Stromal cell of bone marrow (primary cell): ENCODE measurements around the gene SLC6A6.

Experiments
- DNase-seq: peaks from one replicate; pipeline ENCODE4 v3.0.0-alpha.2; 2012; ENCODE audit warnings: low read depth

SLC6A6 gene

DNA sequence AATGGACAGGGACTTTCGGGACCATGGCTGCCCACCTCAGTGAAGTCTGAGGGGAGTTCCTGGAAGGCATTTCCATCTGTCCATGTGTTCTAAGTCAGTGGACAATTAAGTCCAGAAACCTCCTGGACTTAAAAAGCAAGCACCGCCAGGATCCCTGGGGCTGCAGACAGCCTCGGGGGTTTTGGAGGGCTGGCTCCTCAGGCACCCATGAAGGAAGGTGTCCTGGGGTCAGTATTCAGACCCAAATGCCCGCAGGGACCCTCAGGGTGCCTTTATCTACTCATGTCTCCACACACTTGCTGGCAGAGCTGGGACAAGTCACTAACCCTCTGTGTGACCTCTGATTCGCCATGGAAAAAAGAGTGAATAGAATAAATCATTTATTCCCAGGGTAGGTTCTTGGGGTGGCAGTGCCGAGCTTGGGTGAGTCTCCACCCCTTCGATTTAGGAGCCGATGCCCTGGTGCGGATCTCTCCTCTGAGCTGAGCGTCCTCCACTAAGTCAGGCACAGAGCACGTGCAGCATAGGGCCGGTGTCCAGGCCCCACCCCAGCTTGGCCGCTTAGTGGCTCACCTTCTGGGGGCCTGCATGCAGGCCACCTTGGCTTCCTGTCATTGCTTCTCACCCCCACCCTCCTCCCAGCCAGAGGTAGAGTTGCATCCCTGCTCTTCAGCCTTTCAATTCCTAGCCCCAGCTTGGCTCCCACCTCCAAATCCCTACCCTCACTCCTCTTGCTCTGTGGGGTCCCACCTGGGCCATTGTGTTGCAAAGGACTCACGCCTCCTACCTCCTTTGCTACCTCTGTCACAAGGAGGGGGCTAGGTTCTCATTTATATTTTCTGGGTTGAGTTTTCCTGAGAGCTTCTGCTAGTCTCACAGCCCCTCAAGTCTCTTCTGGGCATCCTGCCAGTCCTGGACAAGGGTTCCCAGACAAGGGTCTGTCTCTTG lies 19.9 kb downstream of the SLC6A6 start:
- DNase-seq = no peak

DNA sequence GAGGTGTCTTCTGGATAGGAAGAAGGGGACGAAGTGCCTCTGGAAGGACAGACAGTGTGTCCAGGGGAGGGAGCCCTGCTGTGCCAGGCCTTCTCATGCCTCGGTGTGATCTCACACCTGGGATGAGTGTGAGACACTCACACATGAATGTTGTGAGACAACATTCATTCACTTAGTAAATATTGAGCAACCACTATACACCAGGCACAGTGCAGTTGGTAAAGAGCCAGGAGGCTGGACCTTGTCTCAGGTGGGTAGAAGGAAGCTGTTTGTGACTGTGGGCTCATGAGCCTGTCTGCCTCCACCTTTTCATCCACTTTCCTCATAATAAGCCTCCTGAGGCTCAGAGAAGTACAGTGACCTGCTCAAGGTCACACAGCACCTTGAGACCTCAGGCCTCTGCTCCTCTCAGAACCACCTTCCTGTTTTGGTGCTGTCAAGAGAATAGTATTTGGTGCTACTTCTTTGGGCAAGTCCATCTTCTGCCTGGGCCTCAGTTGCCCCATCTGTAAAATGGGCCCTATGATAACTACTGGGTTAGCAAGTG lies 20.9 kb downstream of the SLC6A6 start:
- no peak for DNase-seq

DNA sequence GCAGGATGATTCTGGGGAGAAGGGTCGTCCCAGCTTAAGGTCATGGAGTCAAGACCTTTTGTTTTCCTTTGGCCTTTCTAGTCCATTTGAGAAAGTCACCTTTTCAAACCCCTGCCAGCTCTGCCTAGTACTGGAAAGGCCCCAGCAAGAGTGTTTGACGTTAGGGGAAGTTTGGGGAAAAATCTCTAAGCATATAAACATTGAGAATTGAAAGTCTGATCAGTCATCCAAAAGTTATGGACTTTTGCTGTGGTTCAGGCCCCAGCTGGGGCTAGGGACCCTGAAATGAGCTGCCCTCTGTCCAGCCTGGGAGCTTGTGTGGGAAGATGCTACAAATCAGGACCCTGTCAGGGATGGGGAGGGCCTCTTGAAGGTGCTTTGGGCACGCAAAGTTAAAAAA lies 21.6 kb downstream of the SLC6A6 start:
- no peak for DNase-seq

DNA sequence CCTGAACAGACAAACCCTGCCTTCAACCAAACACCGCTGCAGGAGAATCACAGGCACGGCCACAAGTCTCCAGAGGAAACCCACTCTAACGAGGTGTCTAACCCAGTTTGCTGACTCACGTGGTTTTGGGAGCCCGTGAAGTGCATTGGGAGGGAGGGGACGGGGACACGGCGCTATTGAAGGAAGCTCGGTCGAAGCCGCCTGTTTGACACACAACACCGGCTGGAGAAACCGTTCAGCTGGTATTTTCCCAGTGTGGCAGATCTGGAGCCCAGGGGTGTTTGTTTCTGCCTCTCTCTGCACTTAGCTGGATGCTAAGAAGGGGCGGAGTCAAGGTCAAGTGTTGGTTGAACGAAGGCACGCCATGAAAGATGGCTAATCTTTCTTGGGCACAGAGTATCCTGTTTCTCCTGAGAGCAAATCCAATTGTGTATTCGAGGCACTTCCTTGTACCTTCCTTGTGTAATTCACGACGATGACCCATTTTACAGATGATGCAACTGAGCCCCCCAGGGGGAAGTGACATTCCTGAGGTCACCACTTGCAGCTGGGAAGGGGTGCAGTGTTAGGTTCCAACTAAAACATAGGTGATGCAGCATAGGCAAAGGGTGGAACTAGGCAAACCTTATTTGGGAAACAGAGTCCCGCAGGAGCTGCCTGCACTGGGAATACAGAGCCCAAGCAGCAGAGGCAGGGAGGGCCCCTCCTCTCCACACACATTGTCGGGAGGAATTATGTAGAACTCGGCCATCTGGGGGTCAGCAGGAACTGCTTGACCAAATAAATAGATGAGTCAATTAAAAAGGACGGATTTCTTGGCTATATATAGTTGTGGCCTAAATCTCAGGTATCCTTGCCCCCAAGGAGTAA lies 22.5 kb downstream of the SLC6A6 start:
- DNase-seq = no peak

DNA sequence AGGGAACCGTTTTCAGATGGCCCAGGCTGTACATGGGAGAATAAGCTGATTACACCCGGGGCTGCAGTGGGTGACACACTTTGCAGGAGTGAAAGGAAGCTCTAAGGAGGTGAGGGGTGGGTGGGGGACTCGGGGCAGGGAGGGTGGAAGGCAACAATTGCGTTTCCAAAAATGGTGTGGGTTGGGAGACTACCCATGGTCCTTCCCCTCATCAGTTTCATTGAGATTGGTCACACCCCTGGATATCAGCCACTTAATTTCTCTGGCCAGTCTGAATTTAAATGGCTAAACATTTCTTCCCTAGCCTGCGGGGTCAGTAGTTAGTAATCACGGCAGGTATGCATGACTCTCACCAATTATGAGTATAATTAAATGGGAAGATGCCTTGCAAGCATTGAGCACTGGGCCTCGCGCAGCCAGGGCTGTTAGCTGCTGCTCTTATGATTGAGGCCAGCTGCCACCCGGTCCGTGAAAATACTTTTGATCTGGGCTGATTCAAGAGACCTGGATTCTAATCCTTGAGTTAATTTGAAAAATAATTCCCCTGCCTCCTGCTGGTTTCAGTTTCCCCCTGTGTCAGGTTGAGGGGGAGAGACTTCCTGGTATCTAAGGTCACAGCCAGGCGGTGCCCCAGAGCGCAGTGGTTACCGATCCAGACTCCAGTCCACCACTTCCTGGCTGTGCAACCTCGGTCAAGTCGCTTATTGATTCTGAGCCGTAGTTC lies 23.3 kb downstream of the SLC6A6 start:
- DNase-seq = no peak

DNA sequence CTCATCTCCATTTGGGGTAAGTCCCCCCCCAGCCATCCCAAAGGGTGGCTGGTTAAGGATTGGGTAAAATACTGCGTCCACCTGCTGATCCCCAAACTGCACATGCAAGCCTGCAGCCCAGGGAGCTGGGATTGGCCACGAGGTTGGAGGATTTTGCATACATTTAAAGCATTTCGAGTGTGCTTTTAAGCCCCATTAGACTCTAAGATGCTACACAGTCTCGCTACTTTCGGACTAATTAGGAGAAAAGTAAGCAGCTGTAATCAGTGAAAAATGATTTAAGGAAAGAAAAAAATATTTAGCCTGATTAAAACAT lies 23.9 kb downstream of the SLC6A6 start:
- no peak for DNase-seq

DNA sequence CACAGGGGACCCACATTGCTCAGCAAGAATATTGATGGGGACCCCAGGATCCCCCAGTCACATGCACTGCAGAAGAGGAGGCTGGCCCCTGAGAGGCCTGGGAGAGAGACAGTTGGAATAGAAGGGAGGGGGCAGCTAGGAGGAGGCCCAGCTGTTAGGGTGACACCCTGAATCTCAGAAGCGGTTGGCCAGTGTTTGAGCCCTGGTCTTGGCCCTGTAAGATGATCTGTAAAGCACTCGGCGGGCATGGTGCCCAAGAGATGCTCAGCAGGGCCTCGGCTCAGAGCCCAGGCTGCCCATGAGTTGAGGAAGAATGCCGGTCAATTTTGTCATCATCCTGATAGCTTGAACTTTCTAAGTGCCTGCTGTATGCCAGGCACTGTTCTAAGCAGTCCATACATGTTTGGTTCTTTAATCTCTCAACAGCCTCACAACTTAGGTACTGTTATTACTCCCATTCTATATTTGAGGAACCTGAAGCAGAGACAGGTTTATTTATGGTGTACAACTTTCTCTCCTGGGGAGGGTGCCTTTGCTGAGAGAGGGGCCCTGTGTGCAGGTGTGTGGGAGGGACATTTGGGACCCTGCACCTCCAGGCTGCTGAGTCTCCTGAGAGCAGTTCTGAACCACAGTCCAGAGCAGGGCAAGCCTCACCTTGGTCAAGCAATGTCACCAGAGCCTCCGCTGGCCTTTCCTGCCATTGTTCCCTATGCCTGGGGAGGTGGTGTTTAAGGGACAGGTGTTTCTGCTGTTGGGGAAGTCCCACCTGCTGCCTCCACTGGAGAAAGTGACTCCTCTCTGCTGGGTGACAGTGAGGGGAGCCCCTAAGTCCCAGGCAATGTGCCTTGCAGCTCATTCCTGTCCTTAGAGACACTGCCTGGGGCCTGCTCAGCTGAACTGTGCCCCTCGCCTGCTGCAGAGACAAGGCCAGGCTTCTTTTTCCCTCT lies 26.0 kb downstream of the SLC6A6 start:
- DNase-seq = no peak

DNA sequence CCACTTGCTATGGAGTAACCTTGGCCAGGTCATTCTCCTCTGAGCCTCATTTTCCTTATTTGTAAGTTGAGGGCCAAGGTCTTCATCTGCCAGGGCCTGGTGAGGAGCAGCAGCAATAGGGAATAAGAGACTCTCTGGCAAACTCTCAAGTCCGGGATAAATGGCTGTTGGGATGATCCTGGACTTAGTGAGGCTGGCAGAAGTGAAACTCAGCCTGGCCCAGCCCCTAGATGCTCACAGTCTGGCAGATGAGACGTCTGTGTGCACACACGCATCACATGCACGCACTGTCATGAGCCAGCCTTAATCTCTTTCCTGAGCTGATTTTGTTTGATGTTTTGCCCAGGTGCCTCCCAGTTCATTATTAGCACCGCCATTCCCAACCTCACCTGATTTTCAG lies 26.8 kb downstream of the SLC6A6 start:
- DNase-seq = no peak

DNA sequence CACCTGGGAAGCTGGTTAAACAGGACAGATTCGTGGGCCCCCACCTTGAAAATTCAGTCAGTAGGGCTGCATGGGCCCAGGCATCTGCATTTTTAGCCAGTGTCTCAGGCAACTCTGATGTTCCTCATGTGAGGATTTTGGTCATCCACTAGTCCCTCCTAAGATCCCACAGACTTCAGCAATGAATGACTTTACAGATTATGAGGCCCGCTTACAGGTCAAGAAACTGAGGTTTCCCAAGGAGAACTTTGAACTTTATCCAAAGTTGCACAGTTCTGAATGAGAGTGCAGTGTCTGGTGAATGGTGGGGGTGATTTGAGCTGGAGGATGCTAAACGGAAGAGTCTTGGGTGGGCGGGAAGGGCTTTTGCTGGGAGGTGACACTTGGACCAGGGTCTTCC lies 27.2 kb downstream of the SLC6A6 start:
- DNase-seq = no peak

DNA sequence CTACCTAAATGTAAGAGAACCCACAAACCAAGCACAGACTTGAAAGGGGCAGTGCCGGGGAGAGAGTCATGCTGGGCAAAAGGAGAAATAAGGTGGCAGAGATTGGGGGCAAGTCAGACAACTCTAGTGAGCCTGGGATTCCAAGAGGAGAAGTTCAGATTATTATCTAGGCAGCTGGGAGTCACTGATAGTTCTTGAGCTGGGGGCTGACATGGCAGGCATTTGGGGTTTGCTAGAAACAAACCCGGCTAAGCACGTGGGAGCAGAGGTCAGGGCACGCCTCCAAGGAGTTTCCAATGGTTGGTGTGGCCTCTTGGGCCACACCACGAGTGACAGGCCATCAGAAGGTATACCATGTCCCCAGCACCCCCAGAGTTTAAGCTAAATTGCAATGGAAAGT lies 27.6 kb downstream of the SLC6A6 start:
- no peak for DNase-seq

DNA sequence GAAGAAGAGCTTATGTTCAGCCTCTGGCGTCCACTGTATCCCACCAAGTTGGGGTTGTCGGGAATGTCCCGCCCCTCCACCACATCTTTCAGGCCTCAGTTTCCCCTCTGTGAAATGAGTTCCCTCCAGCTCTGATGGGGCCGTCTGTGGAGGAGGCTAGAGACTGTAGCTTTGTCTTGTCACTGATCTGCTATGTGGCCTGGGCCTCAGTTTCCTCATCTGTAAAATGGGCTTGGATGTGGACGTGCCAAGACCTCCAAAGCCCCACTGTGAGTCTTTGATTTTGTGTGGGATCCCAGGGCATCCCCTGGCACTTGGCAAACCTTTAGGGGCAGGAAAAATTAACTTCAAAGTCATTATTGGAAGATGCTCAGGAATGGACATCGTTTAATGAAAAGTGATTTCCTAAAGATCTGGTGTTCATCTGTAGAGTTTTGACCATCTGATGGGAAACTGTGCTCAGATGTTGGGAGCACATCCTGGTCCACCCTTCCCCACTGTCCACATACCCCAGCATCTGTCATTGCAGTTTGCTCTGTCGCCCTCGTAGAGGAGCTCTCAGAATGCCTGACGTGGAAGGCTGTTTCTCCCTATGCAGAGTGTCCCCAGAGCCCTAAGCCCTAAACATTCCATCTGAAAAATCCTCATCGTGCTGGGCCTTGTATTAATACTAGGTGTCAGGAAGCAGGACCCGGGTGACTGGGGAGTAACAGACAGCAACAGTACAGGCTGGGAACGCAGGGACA lies 28.5 kb downstream of the SLC6A6 start:
- DNase-seq = no peak

DNA sequence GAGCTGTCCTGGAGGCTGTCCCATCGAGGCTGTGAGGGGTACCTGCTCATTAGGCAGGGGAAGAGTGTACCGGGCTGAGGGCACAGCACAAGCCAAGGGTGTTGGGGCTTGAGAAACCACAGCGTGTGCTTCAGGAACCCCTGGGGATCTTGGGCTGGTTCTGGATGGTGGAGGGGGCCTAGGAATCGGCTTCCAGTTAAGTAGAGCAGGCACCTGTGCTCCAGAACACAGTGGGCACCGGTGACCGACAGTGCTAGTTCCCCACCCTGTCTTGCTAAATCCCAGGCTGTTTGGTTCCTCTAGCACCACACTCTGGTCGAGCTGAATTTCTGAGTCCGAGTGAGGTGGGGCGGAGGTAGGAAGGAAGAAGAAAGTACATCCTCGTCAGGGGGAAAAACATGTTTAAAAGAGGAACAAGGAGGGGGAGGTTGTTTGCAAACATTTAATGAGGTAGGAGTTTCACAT lies 29.1 kb downstream of the SLC6A6 start:
- no peak for DNase-seq

DNA sequence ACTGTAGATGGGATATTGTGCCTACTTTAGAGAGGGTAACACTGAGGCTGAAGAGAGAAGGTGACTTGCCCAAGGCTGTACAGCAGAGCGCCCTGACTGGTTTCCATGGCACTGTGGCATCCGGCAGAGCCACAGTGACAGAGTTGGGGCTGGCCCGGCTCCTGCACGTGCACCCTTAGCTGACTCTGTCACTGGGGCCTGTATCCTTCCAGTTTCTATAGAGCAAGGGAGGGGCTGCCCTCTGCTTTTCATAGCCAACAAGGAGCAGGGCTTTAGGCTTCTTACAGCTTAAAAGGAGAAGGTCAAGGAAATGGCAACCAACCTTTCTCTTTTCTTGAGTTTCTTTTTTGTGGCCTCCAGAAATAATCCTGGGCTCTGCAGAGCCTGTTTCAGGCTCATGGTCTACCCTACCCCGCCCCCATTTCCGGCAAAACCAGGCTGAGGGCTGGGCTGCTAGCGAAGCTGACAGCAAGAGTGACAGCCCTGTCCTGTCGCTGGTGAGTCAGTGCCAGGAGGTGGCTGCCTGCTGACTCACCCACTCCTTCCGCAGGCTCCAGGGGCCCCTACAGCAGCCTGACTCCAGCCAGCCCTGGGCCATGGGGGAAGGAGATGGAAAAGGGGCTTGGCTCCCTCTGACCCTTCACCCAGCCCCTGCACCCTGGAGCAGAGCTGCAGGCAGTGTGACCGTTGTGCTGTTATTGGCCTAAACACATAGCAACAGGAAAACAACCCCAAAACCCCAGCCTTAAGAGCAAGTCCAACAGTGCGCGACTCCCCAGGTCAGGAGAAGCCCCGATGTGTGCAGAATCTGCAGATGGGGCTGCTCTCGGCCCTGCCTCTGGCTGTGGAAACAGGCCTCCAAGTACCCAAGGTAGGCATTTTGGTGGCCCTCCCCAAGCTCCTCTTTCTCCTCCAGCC lies 29.8 kb downstream of the SLC6A6 start:
- DNase-seq = peak; percentile 47

DNA sequence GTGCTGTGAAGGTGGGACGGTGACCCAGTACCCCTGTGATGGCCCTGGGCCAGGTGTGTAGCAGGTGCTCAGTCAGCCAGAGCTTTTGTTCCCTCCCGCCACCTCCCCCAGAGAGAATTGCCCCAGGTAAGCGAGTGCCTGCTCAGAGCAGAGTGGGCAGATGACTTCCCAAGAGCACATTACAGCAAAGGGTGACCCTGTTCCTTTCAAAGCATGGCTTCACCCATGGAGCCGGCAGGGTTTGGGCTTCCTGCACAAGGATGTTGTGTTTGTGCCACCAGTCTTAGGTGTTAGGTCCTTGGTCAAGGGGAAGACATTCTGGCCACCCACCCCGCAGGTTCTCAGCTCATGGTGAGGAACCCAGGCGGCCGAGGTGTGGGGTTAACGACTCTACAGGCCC lies 30.7 kb downstream of the SLC6A6 start:
- no peak for DNase-seq

DNA sequence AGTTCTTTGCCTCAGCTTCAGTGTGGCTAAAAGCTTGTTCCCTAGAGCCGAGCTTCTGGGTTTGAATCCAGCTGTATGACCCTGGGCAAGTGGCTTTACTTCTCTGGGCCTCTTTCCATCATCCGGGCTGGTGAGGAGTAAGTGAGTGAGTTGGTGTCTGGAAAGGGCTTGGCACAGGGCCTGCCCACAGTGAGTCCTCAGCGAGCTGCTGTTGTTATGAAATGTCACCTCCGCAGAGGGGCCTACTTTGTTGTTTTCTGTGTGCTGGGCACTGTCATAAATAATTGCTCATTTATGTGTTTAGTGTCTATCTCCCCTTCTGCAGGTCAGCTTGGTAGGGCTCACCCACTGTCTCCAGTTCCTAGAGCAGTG lies 31.7 kb downstream of the SLC6A6 start:
- peak; percentile 48 for DNase-seq

DNA sequence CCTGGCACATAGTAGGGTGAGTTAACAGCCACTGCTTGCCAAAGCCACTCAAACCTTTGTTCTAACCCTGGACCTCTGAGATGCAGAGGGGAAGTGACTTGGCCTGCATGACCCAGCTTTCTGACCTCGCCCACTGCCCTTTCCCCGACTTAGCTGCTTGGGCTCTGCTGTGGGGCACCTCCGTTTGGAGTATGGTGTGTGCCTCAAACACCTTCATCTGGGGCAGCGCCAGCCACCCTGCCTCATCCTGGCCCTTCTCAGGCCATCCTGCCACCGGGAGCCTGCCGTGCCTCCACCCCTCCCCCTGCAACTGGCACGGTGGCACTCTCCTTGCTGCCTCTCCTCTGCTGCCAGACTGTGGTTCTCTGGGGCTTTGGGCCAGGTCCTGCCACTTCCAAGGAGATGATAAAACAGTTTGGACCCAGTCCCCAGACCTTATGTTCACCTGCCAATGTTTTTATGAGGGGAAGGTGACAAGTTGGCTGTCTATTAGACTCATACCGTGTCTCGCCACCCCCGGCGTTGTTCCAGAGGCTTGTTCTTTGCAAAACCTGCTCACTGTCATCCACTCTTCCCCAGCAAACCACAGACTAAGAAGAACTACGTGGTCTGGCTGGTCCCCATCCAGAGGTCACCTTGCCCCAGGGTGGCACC lies 32.2 kb downstream of the SLC6A6 start:
- no peak for DNase-seq

DNA sequence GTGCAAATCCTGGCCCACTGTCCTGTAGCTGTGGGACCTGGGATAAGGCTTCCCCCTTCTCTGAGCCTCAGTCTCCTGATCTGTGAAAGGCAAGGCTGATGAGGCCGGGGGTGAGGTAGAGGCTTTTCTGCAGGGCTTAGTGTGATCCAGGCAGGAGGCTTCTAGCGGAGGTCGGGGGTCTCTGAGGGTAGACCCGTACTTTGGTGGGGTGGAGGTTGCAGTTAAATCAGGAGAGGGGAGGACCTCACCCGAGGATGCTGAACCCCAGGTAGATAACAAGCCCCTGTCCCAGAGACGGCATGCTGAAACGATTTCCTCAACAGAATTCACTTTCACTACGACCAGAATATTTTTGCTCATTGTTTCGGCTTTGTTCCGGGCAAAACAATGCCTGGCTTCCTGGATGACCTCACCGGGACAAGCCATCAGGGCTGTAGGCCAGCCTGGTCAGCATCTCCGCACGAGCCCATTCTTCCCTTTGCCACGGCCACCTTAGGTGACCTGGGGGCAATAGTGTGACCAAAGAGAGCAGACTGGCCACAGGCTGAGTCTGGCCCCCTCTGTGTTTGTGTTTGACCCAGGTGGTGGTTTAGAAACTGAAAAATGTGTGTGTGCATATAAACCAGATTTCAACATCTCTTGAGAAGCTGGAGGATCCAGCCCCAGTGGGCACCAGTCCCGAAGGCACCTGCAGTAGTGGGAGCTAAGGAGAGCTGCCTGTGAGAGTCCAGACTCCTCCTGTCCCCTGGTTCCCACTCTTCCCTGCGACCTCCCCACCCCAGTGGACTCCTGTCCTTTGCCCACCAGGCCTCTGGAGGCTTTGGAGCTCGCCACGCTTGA lies 33.0 kb downstream of the SLC6A6 start:
- DNase-seq = no peak

DNA sequence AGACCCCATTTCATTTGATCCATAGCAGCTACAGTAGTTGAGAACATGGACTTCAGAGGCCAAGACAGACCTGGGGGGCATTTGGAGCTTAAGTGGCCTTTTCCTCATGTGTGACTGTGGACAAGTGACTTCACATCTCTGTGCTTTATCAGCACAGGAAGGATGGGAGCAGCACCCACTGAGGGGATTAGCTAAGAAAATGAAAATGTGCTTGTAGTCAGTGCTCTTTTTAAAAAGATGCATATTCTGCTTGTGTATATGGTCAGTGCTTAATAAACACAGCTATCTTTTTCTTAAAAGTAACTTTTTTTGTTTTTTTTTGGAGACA lies 34.5 kb downstream of the SLC6A6 start:
- no peak for DNase-seq
